OCI-LY1 (cell line): ENCODE results near the gene CYP4Z1.
"Not testable (repeated sequence)": the region's sequence is repeated elsewhere in the genome, so short reads cannot be mapped to it uniquely, and the experiment has no call there.

Experiments used
- H2AFZ ChIP-seq: fragments of 200-600 bp; sonication (generic), shearing (Covaris generic); 2 replicates; pipeline ENCODE4 v1.6.0; 2014; ENCODE audit warnings: antibody characterized with exemption, mild to moderate bottlenecking, low read length
- H3F3A ChIP-seq: fragments of 200-600 bp; sonication (generic), shearing (Covaris generic); 2 replicates; pipeline ENCODE4 v1.6.0; 2014; ENCODE audit warnings: mild to moderate bottlenecking, antibody characterized with exemption, low read length, moderate library complexity; ENCODE audit not compliant: insufficient read depth
- H3K27ac ChIP-seq: fragments of 200-600 bp; sonication (generic); 2 replicates; pipeline ENCODE4 v1.5.1; 2014; ENCODE audit warnings: low read length, mixed run types, mild to moderate bottlenecking, low read depth; ENCODE audit not compliant: poor library complexity, severe bottlenecking
- H3K27me3 ChIP-seq: fragments of 200-600 bp; sonication (generic); 2 replicates; pipeline ENCODE4 v1.6.0; 2014; ENCODE audit warnings: antibody characterized with exemption, mild to moderate bottlenecking, low read length, moderate library complexity; ENCODE audit not compliant: insufficient read depth
- H3K36me3 ChIP-seq: fragments of 200-600 bp; sonication (generic); 2 replicates; pipeline ENCODE4 v1.6.1; 2014; ENCODE audit warnings: mild to moderate bottlenecking, antibody characterized with exemption, low read length, moderate library complexity, mixed read lengths; ENCODE audit not compliant: insufficient read depth
- H3K4me1 ChIP-seq: fragments of 200-600 bp; sonication (generic); 2 replicates; pipeline ENCODE4 v1.5.1; 2014; ENCODE audit warnings: mild to moderate bottlenecking, low read length, moderate library complexity; ENCODE audit not compliant: insufficient read depth, severe bottlenecking
- H3K4me2 ChIP-seq: fragments of 200-600 bp; sonication (generic), shearing (Covaris generic); 2 replicates; pipeline ENCODE4 v1.6.1; 2014; ENCODE audit warnings: low read length
- H3K4me3 ChIP-seq: fragments of 200-600 bp; sonication (generic); 2 replicates; pipeline ENCODE4 v1.5.1; 2014; ENCODE audit warnings: low read length, low read depth, mild to moderate bottlenecking, mixed read lengths; ENCODE audit not compliant: poor library complexity, severe bottlenecking
- H3K79me2 ChIP-seq: fragments of 200-600 bp; shearing (Covaris generic); 2 replicates; pipeline ENCODE4 v1.6.1; 2016; ENCODE audit warnings: mixed run types, low read length, mixed read lengths; ENCODE audit not compliant: insufficient read depth
- H3K9ac ChIP-seq: fragments of 200-600 bp; sonication (generic), shearing (Covaris generic); 2 replicates; pipeline ENCODE4 v1.6.1; 2014; ENCODE audit warnings: mild to moderate bottlenecking, low read length, mixed read lengths
- H3K9me2 ChIP-seq: fragments of 200-600 bp; sonication (generic), shearing (Covaris generic); 2 replicates; pipeline ENCODE4 v1.6.1; 2014; ENCODE audit warnings: low read depth, mild to moderate bottlenecking, low read length, mixed read lengths
- H3K9me3 ChIP-seq: fragments of 200-600 bp; shearing (Covaris generic); 2 replicates; pipeline ENCODE4 v1.6.1; 2014; ENCODE audit warnings: low read length, mixed read lengths
- H4K20me1 ChIP-seq: fragments of 200-600 bp; sonication (generic), shearing (Covaris generic); 2 replicates; pipeline ENCODE4 v1.6.0; 2016; ENCODE audit warnings: mild to moderate bottlenecking, low read length; ENCODE audit not compliant: insufficient read depth
- CTCF ChIP-seq: fragments of 200-600 bp; sonication (generic), shearing (Covaris generic); IDR thresholded peaks from 2 replicates; pipeline ENCODE4 v1.5.1; 2017; ENCODE audit warnings: mild to moderate bottlenecking, antibody characterized with exemption, low read length, moderate library complexity, mixed read lengths
- EZH2 ChIP-seq: fragments of 200-600 bp; sonication (generic), shearing (Covaris generic); IDR thresholded peaks from 2 replicates; pipeline ENCODE4 v1.8.0; 2017; ENCODE audit warnings: borderline replicate concordance, mixed run types, mild to moderate bottlenecking, antibody characterized with exemption, low read length, moderate library complexity, mixed read lengths

The CYP4Z1 gene

DNA sequence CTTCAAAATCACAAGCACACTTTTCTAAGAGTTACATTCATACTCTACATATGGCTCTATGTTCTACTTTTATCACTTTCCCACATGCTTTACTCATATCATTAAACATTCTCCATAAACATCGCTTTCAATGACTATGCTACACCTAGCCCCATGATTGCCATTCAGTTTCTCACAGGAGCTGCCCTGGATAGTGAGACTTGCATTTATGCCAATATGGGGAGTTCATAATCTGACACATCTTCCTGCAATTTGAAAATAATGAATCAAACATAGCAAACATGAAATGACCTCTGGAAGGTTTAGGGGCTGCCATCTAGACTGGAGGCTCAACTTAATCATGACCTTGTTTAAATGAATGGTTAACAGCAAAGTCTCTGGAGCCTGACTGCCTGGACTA, 61.2 kb downstream of the CYP4Z1 start:
- H3K36me3 ChIP-seq: no peaks in the 10 kb centered on the region

GRCh38 chr1:47128854-47129253, 61.8 kb downstream of the CYP4Z1 start:
- not testable (repeated sequence) for H3K9ac ChIP-seq, H2AFZ ChIP-seq, H4K20me1 ChIP-seq, H3K27ac ChIP-seq, H3K27me3 ChIP-seq, H3K36me3 ChIP-seq, H3F3A ChIP-seq, H3K4me2 ChIP-seq, H3K4me3 ChIP-seq, H3K79me2 ChIP-seq, H3K4me1 ChIP-seq, H3K9me3 ChIP-seq, H3K9me2 ChIP-seq

More for the DNA sequence above, 61.2 kb downstream of the CYP4Z1 start:
- no peaks in the 10 kb centered on the region for H3F3A ChIP-seq
- H3K4me2 ChIP-seq: no peak overlapping the region
- no peak overlapping the region for H2AFZ ChIP-seq
- no peaks in the 10 kb centered on the region for H3K27me3 ChIP-seq
- TF ChIP-seq EZH2: no peak
- no peaks in the 10 kb centered on the region for H3K9me3 ChIP-seq
- no peaks in the 10 kb centered on the region for H3K9me2 ChIP-seq
- H3K4me3 ChIP-seq: no peak overlapping the region
- H4K20me1 ChIP-seq: no peaks in the 10 kb centered on the region
- H3K27ac ChIP-seq: no peak overlapping the region
- H3K79me2 ChIP-seq: no peaks in the 10 kb centered on the region
- no peaks in the 10 kb centered on the region for H3K4me1 ChIP-seq
- H3K9ac ChIP-seq: no peak overlapping the region

DNA sequence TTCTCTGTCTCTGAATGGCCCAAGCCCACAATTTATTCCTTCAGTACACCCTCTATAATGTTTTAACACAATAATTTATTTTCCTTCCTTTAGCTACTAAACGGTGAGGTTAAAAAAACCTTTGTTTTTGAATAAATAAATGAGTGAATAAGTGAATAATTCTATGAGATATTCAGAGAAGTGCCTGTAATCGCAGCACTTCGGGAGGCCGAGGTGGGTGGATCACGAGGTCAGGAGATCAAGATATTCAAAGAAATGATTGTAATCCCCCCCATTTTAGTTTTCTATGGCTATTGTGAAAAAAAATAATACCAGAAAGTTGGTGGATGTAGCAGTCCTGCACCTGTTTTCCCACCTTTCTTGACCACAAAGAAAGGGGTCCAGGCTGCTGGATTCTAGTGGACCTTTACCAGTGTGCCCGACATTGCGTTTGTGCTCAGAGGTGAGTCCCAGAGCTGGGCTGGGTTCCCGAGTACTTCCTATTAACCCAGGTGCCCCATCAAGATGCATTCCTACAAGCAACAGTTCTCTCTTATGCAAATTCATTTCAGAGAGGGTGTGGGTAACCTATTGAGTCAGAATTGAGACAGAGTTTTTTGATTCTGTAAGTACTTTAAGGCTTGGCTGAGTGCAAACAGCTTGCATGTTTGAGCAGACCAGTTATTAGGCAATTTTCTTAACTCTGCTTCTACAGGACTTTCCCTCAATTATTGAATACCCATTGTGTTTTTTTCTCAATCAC, 62.6 kb downstream of the CYP4Z1 start:
- H3K79me2 ChIP-seq, H3K9me3 ChIP-seq, H3F3A ChIP-seq, H3K4me2 ChIP-seq, H3K27ac ChIP-seq, H3K27me3 ChIP-seq, H3K9me2 ChIP-seq, H3K9ac ChIP-seq, H4K20me1 ChIP-seq, H3K4me3 ChIP-seq, H2AFZ ChIP-seq, H3K4me1 ChIP-seq, H3K36me3 ChIP-seq: not testable (repeated sequence)

DNA sequence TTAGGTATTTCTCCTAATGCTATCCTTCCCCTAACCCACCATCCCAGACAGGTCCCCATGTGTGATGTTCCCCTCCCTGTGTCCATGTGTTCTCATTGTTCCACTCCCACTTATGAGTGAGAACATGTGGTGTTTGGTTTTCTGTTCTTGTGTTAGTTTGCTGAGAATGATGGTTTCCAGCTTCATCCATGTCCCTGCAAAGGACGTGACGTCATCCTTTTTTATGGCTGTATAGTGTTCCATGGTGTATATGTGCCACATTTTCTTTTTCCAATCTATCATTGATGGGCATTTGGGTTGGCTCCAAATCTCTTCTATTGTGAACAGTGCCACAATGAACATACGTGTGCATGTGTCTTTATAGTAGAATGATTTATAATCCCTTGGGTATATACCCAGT, 65.6 kb downstream of the CYP4Z1 start:
- not testable (repeated sequence) for H4K20me1 ChIP-seq

GRCh38 chr1:47137198-47137597, 70.2 kb downstream of the CYP4Z1 start, which contains the start of gene CYP4A22:
Gene CYP4A22 (plus strand): TSS chr1:47137441. CDS start chr1:47137486, 45 bp downstream.
- Histone ChIP-seq H2AFZ (no peak within 1 kb of the TSS), H3K36me3 (no peaks in the 10 kb centered on the region), H3K27me3 (no peaks in the 10 kb centered on the region), H3F3A (no peaks in the 10 kb centered on the region), H3K9me2 (no peaks in the 10 kb centered on the region), H3K4me1 (no peaks in the 10 kb centered on the region), H4K20me1 (no peaks in the 10 kb centered on the region), H3K9ac (no peak within 1 kb of the TSS), H3K27ac (no peak within 1 kb of the TSS), H3K4me2 (no peak within 1 kb of the TSS), H3K4me3 (no peak within 1 kb of the TSS), H3K79me2 (no peaks in the 10 kb centered on the region), H3K9me3 (no peaks in the 10 kb centered on the region)
- TF ChIP-seq CTCF: no peak
- TF ChIP-seq EZH2: no peak

More for the DNA sequence above, 65.6 kb downstream of the CYP4Z1 start:
- H3K4me1 ChIP-seq, H3K9me3 ChIP-seq, H3F3A ChIP-seq, H3K36me3 ChIP-seq, H3K27me3 ChIP-seq, H3K79me2 ChIP-seq, H3K27ac ChIP-seq, H3K9me2 ChIP-seq, H3K9ac ChIP-seq, H3K4me2 ChIP-seq, H2AFZ ChIP-seq, H3K4me3 ChIP-seq: not testable (repeated sequence)
